GM12873 (cell line): Measurements from ENCODE around the gene LPP.

Source experiments
- CTCF ChIP-seq: IDR thresholded peaks from 2 replicates; pipeline ENCODE4 v1.5.1; 2012; ENCODE audit warnings: low read depth, mild to moderate bottlenecking, moderate library complexity, low read length, control low read depth; ENCODE audit not compliant: insufficient read depth; ENCODE audit errors: missing control alignments

LPP gene

GRCh38 chr3:188197388-188197847, 43.5 kb downstream of the LPP start:
- TF ChIP-seq CTCF: no peak

- no peak for TF ChIP-seq CTCF
Observed at GRCh38 chr3:188198001-188198400, 44.0 kb downstream of the LPP start.

- TF ChIP-seq CTCF: no peak
Observed at GRCh38 chr3:188198760-188199327, 44.9 kb downstream of the LPP start.

- no peak for TF ChIP-seq CTCF
Observed at GRCh38 chr3:188199386-188199785, 45.4 kb downstream of the LPP start.

- no peak for TF ChIP-seq CTCF
Observed at GRCh38 chr3:188200481-188200880, 46.5 kb downstream of the LPP start.

- peak; percentile 2 for TF ChIP-seq CTCF
Observed at GRCh38 chr3:188202358-188203138, 48.6 kb downstream of the LPP start.

GRCh38 chr3:188204526-188204925, 50.6 kb downstream of the LPP start:
- no peak for TF ChIP-seq CTCF
